ENCODE results near the gene PITPNC1.
"Not testable (repeated sequence)": the region's sequence is repeated elsewhere in the genome, so short reads cannot be mapped to it uniquely, and the experiment has no call there.

GRCh38 chr17:67651218-67651579 is 274.1 kb downstream of the PITPNC1 start:
- TF ChIP-seq CTCF, POLR2A (IDR thresholded peaks at IDR 0.05): not testable (repeated sequence)

Data from Peyer's patch (tissue), 4 donors.